HepG2 (cell line): Measurements from ENCODE around the gene EFCAB11. TPM values are rescaled to one million over a fixed set of nuclear protein-coding genes. Genes with fewer than 3 reads are reported as not detected.
A peak's percentile ranks its signal among the peaks of the same experiment; 100 is the strongest.

Source experiments
- ADNP ChIP-seq: sonication (generic); formaldehyde crosslinking; IDR thresholded peaks from 2 replicates; pipeline ENCODE4 v1.4.0; 2020; ENCODE audit warnings: missing genetic modification reagents
- ARNTL ChIP-seq: sonication (generic); formaldehyde crosslinking; IDR thresholded peaks from 2 replicates; pipeline ENCODE4 v1.4.0; 2020; ENCODE audit warnings: mild to moderate bottlenecking, missing genetic modification reagents
- ATF7-NPFF ChIP-seq: sonication (generic); formaldehyde crosslinking; IDR thresholded peaks from 2 replicates; pipeline ENCODE4 v1.8.1; 2023; ENCODE audit warnings: mild to moderate bottlenecking, low read depth, missing genetic modification reagents, moderate library complexity
- CCAR2 ChIP-seq: fragments of 200-400 bp; formaldehyde crosslinking; optimal IDR thresholded peaks from 2 replicates; pipeline ENCODE3; 2018; ENCODE audit warnings: low read depth, mild to moderate bottlenecking, low read length, moderate library complexity
- DPF2 ChIP-seq: sonication (generic); formaldehyde crosslinking; IDR thresholded peaks from 2 replicates; pipeline ENCODE4 v1.4.0; 2020; ENCODE audit warnings: mild to moderate bottlenecking, low read depth, missing genetic modification reagents, borderline replicate concordance
- FOXK1 ChIP-seq: sonication (generic); formaldehyde crosslinking; IDR thresholded peaks from 2 replicates; pipeline ENCODE4 v1.4.0; 2020; ENCODE audit warnings: low read depth, missing genetic modification reagents, borderline replicate concordance
- FOXO4 ChIP-seq: sonication (generic); formaldehyde crosslinking; conservative IDR thresholded peaks from 2 replicates; pipeline ENCODE4 v1.8.1; 2023; ENCODE audit warnings: missing genetic modification reagents
- MED1 ChIP-seq: sonication (generic); formaldehyde crosslinking; IDR thresholded peaks from 2 replicates; pipeline ENCODE4 v1.4.0; 2020; ENCODE audit warnings: missing genetic modification reagents
- NKX3-1 ChIP-seq: sonication (generic); formaldehyde crosslinking; IDR thresholded peaks from 2 replicates; pipeline ENCODE4 v1.5.0; 2020; ENCODE audit warnings: missing genetic modification reagents
- PAX8 ChIP-seq: sonication (generic); formaldehyde crosslinking; IDR thresholded peaks from 2 replicates; pipeline ENCODE4 v1.8.0; 2022; ENCODE audit warnings: mild to moderate bottlenecking, missing genetic modification reagents, borderline replicate concordance
- ZBTB37 ChIP-seq: sonication (generic); formaldehyde crosslinking; IDR thresholded peaks from 2 replicates; pipeline ENCODE4 v1.4.0; 2020; ENCODE audit warnings: mild to moderate bottlenecking, missing genetic modification reagents
- ZFX ChIP-seq: sonication (generic); formaldehyde crosslinking; IDR thresholded peaks from 2 replicates; pipeline ENCODE4 v1.4.0; 2020; ENCODE audit warnings: mild to moderate bottlenecking, low read depth, missing genetic modification reagents, moderate library complexity
- ZMYM3 ChIP-seq: sonication (generic); formaldehyde crosslinking; IDR thresholded peaks from 2 replicates; pipeline ENCODE4 v1.5.1; 2020; ENCODE audit warnings: mild to moderate bottlenecking, missing genetic modification reagents
- ZNF121 ChIP-seq: sonication (generic); formaldehyde crosslinking; IDR thresholded peaks from 2 replicates; pipeline ENCODE4 v1.5.0; 2020; ENCODE audit warnings: mild to moderate bottlenecking, missing genetic modification reagents
- ZNF230 ChIP-seq: sonication (generic); formaldehyde crosslinking; IDR thresholded peaks from 2 replicates; pipeline ENCODE4 v1.4.0; 2020; ENCODE audit warnings: mild to moderate bottlenecking, missing genetic modification reagents
- ZNF431 ChIP-seq: sonication (generic); formaldehyde crosslinking; IDR thresholded peaks from 2 replicates; pipeline ENCODE4 v1.9.0; 2022; ENCODE audit warnings: missing genetic modification reagents, low read depth, mild to moderate bottlenecking, borderline replicate concordance
- polyA plus RNA-seq, 8 experiments: library from polyadenylated mRNA; depleted of rRNA in 3 of 8; stranded (reverse) in 7 of 8; unstranded in 1 of 8; fragments of >200 nt; fragmentation: Illumina TruSeq in 4 of 8; extraction: Trizol in 4 of 8; gene quantifications; 2 replicates each; pipeline versions ENCODE4 v1.2.1 to v1.2.3, GENCODE V29; 2011 to 2016; ENCODE audit warnings: low read depth in 4 of 8, missing spikeins in 1 of 8, mixed read lengths in 1 of 8; ENCODE audit not compliant: insufficient read depth in 1 of 8
- total RNA-seq, 5 experiments: library from RNA; depleted of rRNA; stranded (reverse); fragments of >200 nt; fragmentation: Illumina TruSeq; extraction: Trizol; gene quantifications; 2 replicates each; pipeline ENCODE4 v1.2.3, GENCODE V29; 2016; ENCODE audit warnings: low read depth in 1 of 5
- TF ChIP-seq, protein P1 (sequence below): sonication (generic); formaldehyde crosslinking; IDR thresholded peaks from 2 replicates; pipeline ENCODE4 v1.5.0; 2020; ENCODE audit warnings: missing genetic modification reagents, mild to moderate bottlenecking, borderline replicate concordance
- TF ChIP-seq, protein P2 (sequence below): sonication (generic); formaldehyde crosslinking; conservative IDR thresholded peaks from 2 replicates; pipeline ENCODE4 v1.4.0; 2020; ENCODE audit warnings: mild to moderate bottlenecking, missing genetic modification reagents, moderate library complexity
- TF ChIP-seq, protein P3 (sequence below): IDR thresholded peaks from 2 replicates; pipeline ENCODE4 v1.6.1; 2018; ENCODE audit warnings: missing genetic modification reagents

The EFCAB11 gene
- total and polyA plus RNA-seq, 2 of the 13 experiments (the other 11 are each of a cell fraction or from before 2014, with no cell fraction given) = 8.2 to 31.5 TPM

DNA sequence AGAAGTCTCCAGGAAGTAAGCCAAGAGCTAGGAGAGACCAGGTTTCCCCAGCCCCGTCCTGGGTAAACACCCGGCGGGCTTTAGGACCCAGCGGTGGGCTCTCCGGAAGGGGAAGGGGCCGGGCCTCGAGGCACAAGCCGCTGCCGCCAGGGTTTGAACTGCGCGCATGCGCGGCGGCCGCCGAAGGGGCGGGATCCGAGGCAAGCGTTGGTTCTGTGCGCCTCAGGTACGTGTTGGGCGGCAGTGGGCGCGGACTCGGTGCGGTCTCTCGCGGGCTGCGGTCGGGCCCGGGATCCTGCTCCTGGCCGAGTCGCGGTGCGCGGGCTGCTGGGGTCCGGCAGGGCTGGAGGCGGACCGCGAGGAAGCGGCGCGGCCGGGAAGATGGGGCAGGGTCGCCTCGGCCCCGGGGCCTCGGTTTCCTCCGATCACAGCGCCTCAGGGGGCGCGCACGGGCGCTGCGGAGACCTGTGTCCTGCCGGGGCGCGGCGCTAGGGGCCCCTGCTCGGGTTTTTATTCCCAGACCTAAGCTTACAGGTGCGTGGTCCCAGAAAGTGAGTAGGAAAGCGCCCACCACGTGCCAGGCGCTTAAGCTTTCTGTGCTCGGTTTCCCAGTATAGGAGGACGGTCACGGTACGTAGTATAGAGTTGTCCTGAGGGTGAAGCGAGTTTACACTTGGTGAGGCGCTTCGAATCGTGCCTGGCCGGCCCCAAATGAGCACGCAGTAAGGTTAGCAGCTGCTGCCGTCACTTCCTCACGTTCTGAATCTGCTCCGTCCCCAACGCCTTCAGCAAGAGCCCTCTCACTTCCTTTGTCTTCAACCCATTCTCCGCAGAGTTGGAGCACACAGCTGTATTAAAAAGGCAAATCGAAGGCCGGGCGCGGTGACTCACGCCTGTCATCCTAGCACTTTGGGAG is 1.5 kb upstream of the EFCAB11 start, which contains the start of gene TDP1 (continued):
- TF ChIP-seq FOXK1 (peak; percentile 96; the same call in 1 of the 2 replicates), ADNP (CRISPR knock-in tag) (no peak), ARNTL (CRISPR knock-in tag) (peak; percentile 69; the same call in 1 of the 2 replicates), PAX8 (CRISPR knock-in tag) (0 out of 2 replicates have a peak, but pooled peaks have one; percentile 47), ZNF121 (peak; percentile 32; the same call in 1 of the 2 replicates), ZBTB37 (no peak), ATF7-NPFF (CRISPR knock-in tag) (peak; percentile 79), CCAR2 (peak; percentile 46), ZNF431 (CRISPR knock-in tag) (peak; percentile 70; the same call in 1 of the 2 replicates), FOXO4 (no peak), NKX3-1 (CRISPR knock-in tag) (peak; percentile 26; the same call in 1 of the 2 replicates), MED1 (CRISPR knock-in tag) (peak; percentile 76), ZFX (CRISPR knock-in tag) (peak; percentile 96), DPF2 (no peak), ZNF230 (no peak), ZMYM3 (CRISPR knock-in tag) (peak; percentile 64)
- TF ChIP-seq, protein P1, sequence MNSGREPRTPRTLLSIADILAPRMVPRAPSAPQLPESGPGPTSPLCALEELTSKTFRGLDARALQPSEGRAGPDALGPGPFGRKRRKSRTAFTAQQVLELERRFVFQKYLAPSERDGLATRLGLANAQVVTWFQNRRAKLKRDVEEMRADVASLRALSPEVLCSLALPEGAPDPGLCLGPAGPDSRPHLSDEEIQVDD (CRISPR knock-in tag) = no peak
- TF ChIP-seq, protein P2, sequence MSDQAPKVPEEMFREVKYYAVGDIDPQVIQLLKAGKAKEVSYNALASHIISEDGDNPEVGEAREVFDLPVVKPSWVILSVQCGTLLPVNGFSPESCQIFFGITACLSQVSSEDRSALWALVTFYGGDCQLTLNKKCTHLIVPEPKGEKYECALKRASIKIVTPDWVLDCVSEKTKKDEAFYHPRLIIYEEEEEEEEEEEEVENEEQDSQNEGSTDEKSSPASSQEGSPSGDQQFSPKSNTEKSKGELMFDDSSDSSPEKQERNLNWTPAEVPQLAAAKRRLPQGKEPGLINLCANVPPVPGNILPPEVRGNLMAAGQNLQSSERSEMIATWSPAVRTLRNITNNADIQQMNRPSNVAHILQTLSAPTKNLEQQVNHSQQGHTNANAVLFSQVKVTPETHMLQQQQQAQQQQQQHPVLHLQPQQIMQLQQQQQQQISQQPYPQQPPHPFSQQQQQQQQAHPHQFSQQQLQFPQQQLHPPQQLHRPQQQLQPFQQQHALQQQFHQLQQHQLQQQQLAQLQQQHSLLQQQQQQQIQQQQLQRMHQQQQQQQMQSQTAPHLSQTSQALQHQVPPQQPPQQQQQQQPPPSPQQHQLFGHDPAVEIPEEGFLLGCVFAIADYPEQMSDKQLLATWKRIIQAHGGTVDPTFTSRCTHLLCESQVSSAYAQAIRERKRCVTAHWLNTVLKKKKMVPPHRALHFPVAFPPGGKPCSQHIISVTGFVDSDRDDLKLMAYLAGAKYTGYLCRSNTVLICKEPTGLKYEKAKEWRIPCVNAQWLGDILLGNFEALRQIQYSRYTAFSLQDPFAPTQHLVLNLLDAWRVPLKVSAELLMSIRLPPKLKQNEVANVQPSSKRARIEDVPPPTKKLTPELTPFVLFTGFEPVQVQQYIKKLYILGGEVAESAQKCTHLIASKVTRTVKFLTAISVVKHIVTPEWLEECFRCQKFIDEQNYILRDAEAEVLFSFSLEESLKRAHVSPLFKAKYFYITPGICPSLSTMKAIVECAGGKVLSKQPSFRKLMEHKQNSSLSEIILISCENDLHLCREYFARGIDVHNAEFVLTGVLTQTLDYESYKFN (CRISPR knock-in tag) = peak; percentile 43; the same call in 1 of the 2 replicates
- TF ChIP-seq, protein P3, sequence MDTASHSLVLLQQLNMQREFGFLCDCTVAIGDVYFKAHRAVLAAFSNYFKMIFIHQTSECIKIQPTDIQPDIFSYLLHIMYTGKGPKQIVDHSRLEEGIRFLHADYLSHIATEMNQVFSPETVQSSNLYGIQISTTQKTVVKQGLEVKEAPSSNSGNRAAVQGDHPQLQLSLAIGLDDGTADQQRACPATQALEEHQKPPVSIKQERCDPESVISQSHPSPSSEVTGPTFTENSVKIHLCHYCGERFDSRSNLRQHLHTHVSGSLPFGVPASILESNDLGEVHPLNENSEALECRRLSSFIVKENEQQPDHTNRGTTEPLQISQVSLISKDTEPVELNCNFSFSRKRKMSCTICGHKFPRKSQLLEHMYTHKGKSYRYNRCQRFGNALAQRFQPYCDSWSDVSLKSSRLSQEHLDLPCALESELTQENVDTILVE (CRISPR knock-in tag) = 0 out of 2 replicates have a peak, but pooled peaks have one; percentile 48
